ENCODE data around the gene HDAC10.

HDAC10 gene

GRCh38 chr22:50232481-50233151 is 18.4 kb downstream of the HDAC10 start:
- no peak for DNase-seq

GRCh38 chr22:50229370-50229769 is 21.7 kb downstream of the HDAC10 start:
- DNase-seq: no peak

GRCh38 chr22:50228366-50228765 is 22.7 kb downstream of the HDAC10 start:
- DNase-seq: no peak

GRCh38 chr22:50227579-50228215 is 23.4 kb downstream of the HDAC10 start:
- DNase-seq: no peak

- no peak for DNase-seq
These were observed 24.2 kb downstream of the HDAC10 start for GRCh38 chr22:50226875-50227165.

- DNase-seq: no peak
These were observed 24.8 kb downstream of the HDAC10 start for GRCh38 chr22:50226063-50226874.

- no peak for DNase-seq
These were observed 25.7 kb downstream of the HDAC10 start for GRCh38 chr22:50225200-50225969.

GRCh38 chr22:50224071-50224470 is 27.0 kb downstream of the HDAC10 start:
- no peak for DNase-seq

- no peak for DNase-seq
These were observed 28.6 kb downstream of the HDAC10 start for GRCh38 chr22:50222508-50222907.

- DNase-seq: no peak
These were observed 29.4 kb downstream of the HDAC10 start for GRCh38 chr22:50221410-50222300.

GRCh38 chr22:50220603-50221409 is 30.3 kb downstream of the HDAC10 start:
- no peak for DNase-seq

- DNase-seq: no peak
These were observed 31.1 kb downstream of the HDAC10 start for GRCh38 chr22:50219800-50220602.

- DNase-seq: peak; percentile 13 to 58
These were observed 31.9 kb downstream of the HDAC10 start for GRCh38 chr22:50218996-50219727.

- DNase-seq: no peak
These were observed 32.7 kb downstream of the HDAC10 start for GRCh38 chr22:50218153-50218995.

GRCh38 chr22:50217543-50218152 is 33.4 kb downstream of the HDAC10 start:
- DNase-seq: no peak

GRCh38 chr22:50216684-50217520 is 34.2 kb downstream of the HDAC10 start:
- no peak for DNase-seq

- DNase-seq: no peak
These were observed 34.9 kb downstream of the HDAC10 start for GRCh38 chr22:50216055-50216683.

Measured in NCI-H2081 (cell line).